IMR-90 (cell line): ENCODE measurements around the gene AMPD2. TPM values are rescaled to one million over a fixed set of nuclear protein-coding genes. Genes with fewer than 3 reads are reported as not detected.

ENCODE experiments used
- ATAC-seq: fragments of 200-7000 bp; cut with Tn5 transposase; 2 replicates; pipeline ENCODE4 v1.9.1; 2020; ENCODE audit warnings: low read depth, mild to moderate bottlenecking, moderate library complexity
- BruUV-seq: library from RNA; stranded (reverse); fragments of 400-500 nt; replicated peaks from 2 replicates; lab custom pipeline; 2021; lab: Mats Ljungman, UMichigan
- CTCF ChIA-PET: fragments of 300-600 bp; formaldehyde crosslinking; extraction: SDS; loops from one replicate; lab custom pipeline; 2021; ENCODE audit warnings: antibody characterized with exemption; lab: Yijun Ruan, JAX
- POLR2A ChIA-PET: fragments of 300-600 bp; sonication (Branson Sonifier 250); formaldehyde crosslinking; loops from one replicate; lab custom pipeline; 2022; ENCODE audit warnings: antibody characterized with exemption; ENCODE audit not compliant: unreplicated experiment; lab: Charles Lee
- DNase-seq: peaks from one replicate; pipeline ENCODE4 v3.0.0; 2013
- H2AFZ ChIP-seq: replicated peaks from 2 replicates; pipeline ENCODE3; 2013; ENCODE audit warnings: low read length, mild to moderate bottlenecking; ENCODE audit not compliant: poor library complexity
- H2AK5ac ChIP-seq: 2 replicates; pipeline ENCODE4 v1.6.1; 2013; ENCODE audit warnings: low read depth, low read length, inconsistent platforms
- H2AK9ac ChIP-seq: replicated peaks from 2 replicates; pipeline ENCODE3; 2013; ENCODE audit warnings: mild to moderate bottlenecking, low read depth, low read length, moderate library complexity; ENCODE audit not compliant: poor library complexity
- H2BK120ac ChIP-seq: 2 replicates; pipeline ENCODE4 v1.6.1; 2013; ENCODE audit warnings: low read depth, low read length, inconsistent platforms
- H2BK15ac ChIP-seq: 3 replicates; pipeline ENCODE4 v1.6.1; 2013; ENCODE audit warnings: low read depth, low read length, inconsistent platforms
- H2BK20ac ChIP-seq: 2 replicates; pipeline ENCODE4 v1.6.1; 2013; ENCODE audit warnings: low read depth, mild to moderate bottlenecking, inconsistent platforms, low read length, moderate library complexity
- H2BK5ac ChIP-seq: 2 replicates; pipeline ENCODE4 v1.6.1; 2013; ENCODE audit warnings: mild to moderate bottlenecking, low read depth, low read length, inconsistent platforms; ENCODE audit not compliant: poor library complexity, severe bottlenecking
- H3K14ac ChIP-seq: replicated peaks from 2 replicates; pipeline ENCODE4 v1.6.1; 2013; ENCODE audit warnings: low read depth, low read length, inconsistent platforms
- H3K18ac ChIP-seq: 2 replicates; pipeline ENCODE4 v1.6.1; 2013; ENCODE audit warnings: low read depth, low read length, control low read depth
- H3K23ac ChIP-seq: 2 replicates; pipeline ENCODE4 v1.6.1; 2013; ENCODE audit warnings: low read depth, low read length, inconsistent platforms
- H3K27ac ChIP-seq: 2 replicates; pipeline ENCODE4 v1.5.1; 2013; ENCODE audit warnings: mild to moderate bottlenecking, control low read depth, low read length; ENCODE audit not compliant: insufficient read depth
- H3K27me3 ChIP-seq: 2 replicates; pipeline ENCODE4 v1.6.1; 2013; ENCODE audit warnings: low read length; ENCODE audit not compliant: control insufficient read depth, insufficient read depth
- H3K36me3 ChIP-seq: 2 replicates; pipeline ENCODE4 v1.6.1; 2013; ENCODE audit warnings: low read length, mixed read lengths; ENCODE audit not compliant: control insufficient read depth, insufficient read depth
- H3K4ac ChIP-seq: 2 replicates; pipeline ENCODE4 v1.6.1; 2013; ENCODE audit warnings: low read depth, low read length, inconsistent platforms
- H3K4me1 ChIP-seq: 2 replicates; pipeline ENCODE4 v1.6.1; 2013; ENCODE audit warnings: low read length, mixed read lengths; ENCODE audit not compliant: control insufficient read depth, insufficient read depth
- H3K4me2 ChIP-seq: 2 replicates; pipeline ENCODE4 v1.6.1; 2013; ENCODE audit warnings: low read depth, mild to moderate bottlenecking, control low read depth, low read length, moderate library complexity
- H3K4me3 ChIP-seq: 2 replicates; pipeline ENCODE4 v1.5.1; 2013; ENCODE audit warnings: low read depth, mild to moderate bottlenecking, control low read depth, low read length, moderate library complexity; ENCODE audit not compliant: insufficient read depth
- H3K56ac ChIP-seq: 2 replicates; pipeline ENCODE4 v1.6.1; 2013; ENCODE audit warnings: low read length, inconsistent platforms; ENCODE audit not compliant: insufficient read depth; ENCODE audit errors: extremely low read depth
- H3K79me1 ChIP-seq, 2 experiments: 2 replicates each; pipeline ENCODE4 v1.6.1; 2013; ENCODE audit warnings: low read length in 2 of 2, inconsistent platforms in 1 of 2, low read depth in 1 of 2
- H3K9ac ChIP-seq: 2 replicates; pipeline ENCODE4 v1.6.1; 2013; ENCODE audit warnings: low read depth, low read length, control low read depth
- H3K9me1 ChIP-seq: 2 replicates; pipeline ENCODE4 v1.6.1; 2013; ENCODE audit warnings: low read length, inconsistent platforms; ENCODE audit not compliant: insufficient read depth
- H3K9me3 ChIP-seq: 2 replicates; pipeline ENCODE4 v1.6.1; 2013; ENCODE audit warnings: low read length; ENCODE audit not compliant: control insufficient read depth, insufficient read depth
- H4K20me1 ChIP-seq: 2 replicates; pipeline ENCODE4 v1.6.1; 2013; ENCODE audit warnings: low read length, inconsistent platforms; ENCODE audit not compliant: insufficient read depth
- H4K5ac ChIP-seq: 2 replicates; pipeline ENCODE4 v1.6.1; 2013; ENCODE audit warnings: mild to moderate bottlenecking, low read depth, low read length, control low read depth
- H4K8ac ChIP-seq, 2 experiments: 2 replicates each; pipeline ENCODE4 v1.6.1; 2013; ENCODE audit warnings: low read depth in 2 of 2, low read length in 2 of 2, control low read depth in 1 of 2, inconsistent platforms in 1 of 2
- H4K91ac ChIP-seq: 2 replicates; pipeline ENCODE4 v1.6.1; 2013; ENCODE audit warnings: low read depth, low read length, inconsistent platforms; ENCODE audit not compliant: insufficient read depth
- BHLHE40 ChIP-seq: fragments of 150-350 bp; IDR thresholded peaks from 2 replicates; pipeline ENCODE4 v1.6.1; 2016; ENCODE audit warnings: mild to moderate bottlenecking, low read depth, low read length
- CEBPB ChIP-seq: IDR thresholded peaks from 2 replicates; pipeline ENCODE4 v1.6.1; 2012; ENCODE audit warnings: low read depth, low read length, improper control_type of control experiment
- CHD1 ChIP-seq: IDR thresholded peaks from 2 replicates; pipeline ENCODE4 v1.6.1; 2012; ENCODE audit warnings: low read depth, low read length, improper control_type of control experiment
- FOS ChIP-seq: fragments of 150-350 bp; IDR thresholded peaks from 2 replicates; pipeline ENCODE4 v1.6.1; 2016; ENCODE audit warnings: low read depth, low read length
- MAZ ChIP-seq: IDR thresholded peaks from 2 replicates; pipeline ENCODE4 v1.6.1; 2012; ENCODE audit warnings: low read depth, mild to moderate bottlenecking, low read length, improper control_type of control experiment, moderate library complexity, borderline replicate concordance
- MXI1 ChIP-seq: IDR thresholded peaks from 2 replicates; pipeline ENCODE4 v1.6.1; 2012; ENCODE audit warnings: low read depth, mild to moderate bottlenecking, low read length, moderate library complexity, borderline replicate concordance
- NFE2L2 ChIP-seq: fragments of 150-350 bp; IDR thresholded peaks from 2 replicates; pipeline ENCODE4 v1.6.1; 2016; ENCODE audit warnings: low read depth, mild to moderate bottlenecking, low read length
- POLR2A ChIP-seq: IDR thresholded peaks from 2 replicates; pipeline ENCODE4 v1.6.1; 2012; ENCODE audit warnings: mild to moderate bottlenecking, low read depth, low read length
- RAD21 ChIP-seq: IDR thresholded peaks from 2 replicates; pipeline ENCODE4 v1.6.1; 2012; ENCODE audit warnings: low read length, improper control_type of control experiment
- RCOR1 ChIP-seq: IDR thresholded peaks from 2 replicates; pipeline ENCODE4 v1.6.1; 2012; ENCODE audit warnings: mild to moderate bottlenecking, low read length, improper control_type of control experiment; ENCODE audit not compliant: insufficient replicate concordance
- RFX5 ChIP-seq: IDR thresholded peaks from 2 replicates; pipeline ENCODE4 v1.8.0; 2012; ENCODE audit warnings: low read depth, mild to moderate bottlenecking, low read length, moderate library complexity
- SMC3 ChIP-seq: fragments of 150-350 bp; IDR thresholded peaks from 2 replicates; pipeline ENCODE4 v1.6.1; 2016; ENCODE audit warnings: low read depth, mild to moderate bottlenecking, antibody characterized with exemption, low read length, moderate library complexity
- WGBS, 2 experiments: methylation state at CpG; one replicate each; pipeline versions ENCODE4 v1.1.5 to v1.1.7; 2013; ENCODE audit warnings: missing lambda C conversion rate in 2 of 2; ENCODE audit not compliant: insufficient read length in 1 of 2; ENCODE audit errors: extremely low coverage in 2 of 2; 5-methylcytosine and 5-hydroxymethylcytosine counted together
- dilution Hi-C: fragments of 300-500 bp; cut with HindIII; formaldehyde crosslinking; loops from one replicate; pipeline ENCODE4 v1.14.3; 2018; ENCODE audit warnings: low sequenced_read_pairs; ENCODE audit not compliant: unreplicated experiment
- in situ Hi-C: fragments of 300-500 bp; cut with MboI; formaldehyde crosslinking; loops from 3 replicates; pipeline ENCODE4 v1.14.3; 2019; ENCODE audit warnings: low sequenced_read_pairs, inconsistent platforms, mixed read lengths
- intact Hi-C: fragments of 100-400 bp; cut with micrococcal nuclease; formaldehyde crosslinking; loops from 2 replicates; pipeline ENCODE4 v1.10.0; 2022
- polyA plus RNA-seq, 3 experiments: library from polyadenylated mRNA; depleted of rRNA; stranded (reverse); fragments of >200 nt; gene quantifications; 2 replicates each; pipeline ENCODE4 v1.2.3, GENCODE V29; 2012; ENCODE audit warnings: low replicate concordance in 1 of 3
- total RNA-seq: library from RNA; depleted of rRNA; stranded (reverse); fragments of >200 nt; gene quantifications from 2 replicates; pipeline ENCODE4 v1.2.3, GENCODE V29; 2012
- TF ChIP-seq, protein P1 (sequence below): fragments of 150-350 bp; IDR thresholded peaks from 2 replicates; pipeline ENCODE4 v1.6.1; 2017; ENCODE audit warnings: mild to moderate bottlenecking, antibody characterized with exemption, low read length, low read depth
- TF ChIP-seq, protein P2 (sequence below): conservative IDR thresholded peaks from 2 replicates; pipeline ENCODE4 v1.5.1; 2012; ENCODE audit warnings: mild to moderate bottlenecking, low read depth, low read length, improper control_type of control experiment
- TF ChIP-seq, protein P3 (sequence below): fragments of 150-350 bp; IDR thresholded peaks from 2 replicates; pipeline ENCODE4 v1.6.1; 2016; ENCODE audit warnings: low read depth, mild to moderate bottlenecking, low read length, moderate library complexity, borderline replicate concordance

AMPD2 gene
- total and polyA plus RNA-seq, 2 of the 4 experiments (the other 2 are of a cell fraction) = 61.5 to 103 TPM

- Histone ChIP-seq H3K36me3 (peaks cover 11% of the 10 kb centered on the region), H3K27me3 (no peaks in the 10 kb centered on the region), H3K4ac (no peak overlapping the region), H3K9me1 (peaks cover 4% of the 10 kb centered on the region), H3K23ac (no peak overlapping the region), H4K8ac (no peak overlapping the region), H3K18ac (no peak overlapping the region), H3K27ac (no peak overlapping the region), H4K5ac (no peak overlapping the region), H2BK5ac (no peak overlapping the region), H2BK15ac (no peak overlapping the region), H3K9me3 (no peaks in the 10 kb centered on the region), H2AK5ac (no peak overlapping the region), H2BK120ac (no peak overlapping the region), H3K14ac (no peak overlapping the region), H3K4me2 (no peak overlapping the region), H3K79me1 (peaks cover 5 to 14% of the 10 kb centered on the region in 2 experiments; a peak in 2 of 4 replicates), H3K4me1 (peaks cover 3% of the 10 kb centered on the region; the same call in 1 of the 2 replicates), H3K56ac (no peak overlapping the region), H2AFZ (no peak overlapping the region), H3K9ac (no peak overlapping the region), H3K4me3 (no peak overlapping the region), H2BK20ac (no peak overlapping the region), H4K91ac (no peak overlapping the region), H4K20me1 (no peaks in the 10 kb centered on the region), H2AK9ac (no peak overlapping the region)
- in situ Hi-C loops (no loop called here), dilution Hi-C loops (no loop called here), intact Hi-C loops (no loop called here)
- no peak for TF ChIP-seq BHLHE40
- no peak for TF ChIP-seq RAD21
- no peak for TF ChIP-seq MXI1
- TF ChIP-seq, protein P1, sequence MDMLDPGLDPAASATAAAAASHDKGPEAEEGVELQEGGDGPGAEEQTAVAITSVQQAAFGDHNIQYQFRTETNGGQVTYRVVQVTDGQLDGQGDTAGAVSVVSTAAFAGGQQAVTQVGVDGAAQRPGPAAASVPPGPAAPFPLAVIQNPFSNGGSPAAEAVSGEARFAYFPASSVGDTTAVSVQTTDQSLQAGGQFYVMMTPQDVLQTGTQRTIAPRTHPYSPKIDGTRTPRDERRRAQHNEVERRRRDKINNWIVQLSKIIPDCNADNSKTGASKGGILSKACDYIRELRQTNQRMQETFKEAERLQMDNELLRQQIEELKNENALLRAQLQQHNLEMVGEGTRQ = no peak
- TF ChIP-seq NFE2L2 = no peak
- TF ChIP-seq, protein P2, sequence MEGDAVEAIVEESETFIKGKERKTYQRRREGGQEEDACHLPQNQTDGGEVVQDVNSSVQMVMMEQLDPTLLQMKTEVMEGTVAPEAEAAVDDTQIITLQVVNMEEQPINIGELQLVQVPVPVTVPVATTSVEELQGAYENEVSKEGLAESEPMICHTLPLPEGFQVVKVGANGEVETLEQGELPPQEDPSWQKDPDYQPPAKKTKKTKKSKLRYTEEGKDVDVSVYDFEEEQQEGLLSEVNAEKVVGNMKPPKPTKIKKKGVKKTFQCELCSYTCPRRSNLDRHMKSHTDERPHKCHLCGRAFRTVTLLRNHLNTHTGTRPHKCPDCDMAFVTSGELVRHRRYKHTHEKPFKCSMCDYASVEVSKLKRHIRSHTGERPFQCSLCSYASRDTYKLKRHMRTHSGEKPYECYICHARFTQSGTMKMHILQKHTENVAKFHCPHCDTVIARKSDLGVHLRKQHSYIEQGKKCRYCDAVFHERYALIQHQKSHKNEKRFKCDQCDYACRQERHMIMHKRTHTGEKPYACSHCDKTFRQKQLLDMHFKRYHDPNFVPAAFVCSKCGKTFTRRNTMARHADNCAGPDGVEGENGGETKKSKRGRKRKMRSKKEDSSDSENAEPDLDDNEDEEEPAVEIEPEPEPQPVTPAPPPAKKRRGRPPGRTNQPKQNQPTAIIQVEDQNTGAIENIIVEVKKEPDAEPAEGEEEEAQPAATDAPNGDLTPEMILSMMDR = no peak
- no peak for TF ChIP-seq FOS
- TF ChIP-seq POLR2A = no peak
- TF ChIP-seq SMC3 = no peak
- no peak for TF ChIP-seq RFX5
- TF ChIP-seq MAZ = no peak
- no peak for TF ChIP-seq CEBPB
- TF ChIP-seq RCOR1 = no peak
- TF ChIP-seq, protein P3, sequence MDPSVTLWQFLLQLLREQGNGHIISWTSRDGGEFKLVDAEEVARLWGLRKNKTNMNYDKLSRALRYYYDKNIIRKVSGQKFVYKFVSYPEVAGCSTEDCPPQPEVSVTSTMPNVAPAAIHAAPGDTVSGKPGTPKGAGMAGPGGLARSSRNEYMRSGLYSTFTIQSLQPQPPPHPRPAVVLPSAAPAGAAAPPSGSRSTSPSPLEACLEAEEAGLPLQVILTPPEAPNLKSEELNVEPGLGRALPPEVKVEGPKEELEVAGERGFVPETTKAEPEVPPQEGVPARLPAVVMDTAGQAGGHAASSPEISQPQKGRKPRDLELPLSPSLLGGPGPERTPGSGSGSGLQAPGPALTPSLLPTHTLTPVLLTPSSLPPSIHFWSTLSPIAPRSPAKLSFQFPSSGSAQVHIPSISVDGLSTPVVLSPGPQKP = no peak
- TF ChIP-seq CHD1 = no peak
- CTCF ChIA-PET = interaction anchor here (0.6 kb wide), 1 partner anchor 105 kb away, joined by 3 read pairs; no protein-coding TSS in a partner anchor
- POLR2A ChIA-PET = no interaction called here
- 99% methylated on average over 16 of the region's 22 CpGs; no CpG with 5 or more reads in 1 of the 2 experiments for WGBS, 2 experiments
- DNase-seq (no peak), ATAC-seq (no peak)
- BruUV-seq = no TSS peak
Observed at GRCh38 chr1:109669246-109669948, 49.8 kb downstream of the AMPD2 start.
